Measurements from ENCODE around the gene LHFPL6.

DNA sequence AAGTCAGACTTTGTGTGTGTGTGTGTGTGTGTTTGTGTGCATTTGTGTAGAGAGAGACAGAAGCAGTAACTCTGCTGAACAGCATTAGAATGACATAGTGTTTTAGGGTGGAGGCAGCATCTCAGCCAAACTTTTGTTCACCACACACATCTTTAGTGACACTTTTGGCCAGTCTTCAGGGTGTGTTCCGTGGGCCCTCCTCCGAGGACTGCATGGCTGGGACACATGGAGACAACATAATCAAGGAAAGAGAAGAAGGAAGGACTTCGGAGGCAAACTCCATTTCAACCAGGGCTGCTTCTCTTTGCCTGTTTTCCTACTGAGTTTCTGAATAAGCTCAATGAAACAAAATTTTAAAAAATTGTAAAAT is 205.1 kb downstream of the LHFPL6 start:
- TF ChIP-seq CTCF (IDR thresholded peaks at IDR 0.05; ENCODE audit: low read length) (no peak), EZH2 (optimal IDR thresholded peaks at IDR 0.05; ENCODE audit: low read depth, low read length) (no peak), EZH2phosphoT487 (IDR thresholded peaks at IDR 0.05; ENCODE audit: low read length) (no peak)

All from MM.1S (cell line).